Measurements from ENCODE around the gene NR1H4.

- TF ChIP-seq, protein P1, sequence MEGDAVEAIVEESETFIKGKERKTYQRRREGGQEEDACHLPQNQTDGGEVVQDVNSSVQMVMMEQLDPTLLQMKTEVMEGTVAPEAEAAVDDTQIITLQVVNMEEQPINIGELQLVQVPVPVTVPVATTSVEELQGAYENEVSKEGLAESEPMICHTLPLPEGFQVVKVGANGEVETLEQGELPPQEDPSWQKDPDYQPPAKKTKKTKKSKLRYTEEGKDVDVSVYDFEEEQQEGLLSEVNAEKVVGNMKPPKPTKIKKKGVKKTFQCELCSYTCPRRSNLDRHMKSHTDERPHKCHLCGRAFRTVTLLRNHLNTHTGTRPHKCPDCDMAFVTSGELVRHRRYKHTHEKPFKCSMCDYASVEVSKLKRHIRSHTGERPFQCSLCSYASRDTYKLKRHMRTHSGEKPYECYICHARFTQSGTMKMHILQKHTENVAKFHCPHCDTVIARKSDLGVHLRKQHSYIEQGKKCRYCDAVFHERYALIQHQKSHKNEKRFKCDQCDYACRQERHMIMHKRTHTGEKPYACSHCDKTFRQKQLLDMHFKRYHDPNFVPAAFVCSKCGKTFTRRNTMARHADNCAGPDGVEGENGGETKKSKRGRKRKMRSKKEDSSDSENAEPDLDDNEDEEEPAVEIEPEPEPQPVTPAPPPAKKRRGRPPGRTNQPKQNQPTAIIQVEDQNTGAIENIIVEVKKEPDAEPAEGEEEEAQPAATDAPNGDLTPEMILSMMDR (IDR thresholded peaks at IDR 0.05): no peak
- TF ChIP-seq POLR2A (IDR thresholded peaks at IDR 0.05) (no peak), POLR2AphosphoS5 (IDR thresholded peaks at IDR 0.05) (no peak)
These were observed 19.7 kb upstream of the NR1H4 start for GRCh38 chr12:100453951-100454350.

Measured in breast epithelium (tissue), 3 donors.